Measurements from ENCODE around the gene UFM1. TPM values are rescaled to one million over a fixed set of nuclear protein-coding genes. Genes with fewer than 3 reads are reported as not detected.
"Not testable (repeated sequence)": the region's sequence is repeated elsewhere in the genome, so short reads cannot be mapped to it uniquely, and the experiment has no call there.

Gene UFM1
- total RNA-seq, 4 donors from 2014 or later = 22.6 to 31.0 (median 24.3) TPM

DNA sequence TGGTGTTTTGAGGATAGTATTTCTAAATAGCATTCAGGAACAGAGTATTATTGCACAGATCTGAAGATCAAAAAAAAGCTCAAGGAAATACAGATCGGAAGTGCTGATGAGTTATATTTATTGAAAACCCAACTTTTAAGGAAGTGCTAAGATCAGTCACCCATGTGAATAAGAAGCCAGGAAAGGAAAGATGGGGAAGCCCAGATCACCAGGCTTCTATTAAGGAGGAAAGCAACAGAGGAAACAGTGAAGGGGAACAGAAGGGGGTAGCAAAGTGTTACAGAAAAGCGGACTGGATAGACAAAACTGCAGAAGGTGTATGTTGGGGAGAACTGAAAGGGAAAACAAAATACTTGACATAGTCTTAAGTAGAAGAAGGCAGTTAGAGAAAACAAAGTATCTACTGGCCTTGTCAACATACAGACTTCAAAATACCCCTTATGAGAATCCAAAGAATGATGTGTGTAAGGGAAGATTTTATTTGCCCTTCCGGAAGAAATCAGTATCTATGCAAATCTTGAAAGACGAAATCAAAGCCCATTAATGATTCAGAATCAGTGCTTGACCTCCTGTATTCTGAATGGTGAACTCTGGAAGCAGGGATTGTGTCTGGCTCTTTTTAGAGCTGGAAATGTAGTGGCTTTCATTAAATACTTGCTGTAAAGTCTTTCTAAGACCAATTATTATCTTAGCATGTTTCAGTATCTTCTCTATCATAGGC, 12.1 kb downstream of the UFM1 start:
- no peak for DNase-seq
- no peak overlapping the region for H3K27ac ChIP-seq
- intact Hi-C loops (cut with DNase I; ENCODE audit: low total_unique reads) = no loop called here
- H3K27me3 ChIP-seq = no peaks in the 10 kb centered on the region
- in situ Hi-C loops (cut with MboI; ENCODE audit: low sequenced_read_pairs in 4 of 4) = no loop called here
- H3K4me3 ChIP-seq = no peak overlapping the region
- no peak for ATAC-seq
- TF ChIP-seq POLR2A (IDR thresholded peaks at IDR 0.05) = no peak
- TF ChIP-seq, protein P1, sequence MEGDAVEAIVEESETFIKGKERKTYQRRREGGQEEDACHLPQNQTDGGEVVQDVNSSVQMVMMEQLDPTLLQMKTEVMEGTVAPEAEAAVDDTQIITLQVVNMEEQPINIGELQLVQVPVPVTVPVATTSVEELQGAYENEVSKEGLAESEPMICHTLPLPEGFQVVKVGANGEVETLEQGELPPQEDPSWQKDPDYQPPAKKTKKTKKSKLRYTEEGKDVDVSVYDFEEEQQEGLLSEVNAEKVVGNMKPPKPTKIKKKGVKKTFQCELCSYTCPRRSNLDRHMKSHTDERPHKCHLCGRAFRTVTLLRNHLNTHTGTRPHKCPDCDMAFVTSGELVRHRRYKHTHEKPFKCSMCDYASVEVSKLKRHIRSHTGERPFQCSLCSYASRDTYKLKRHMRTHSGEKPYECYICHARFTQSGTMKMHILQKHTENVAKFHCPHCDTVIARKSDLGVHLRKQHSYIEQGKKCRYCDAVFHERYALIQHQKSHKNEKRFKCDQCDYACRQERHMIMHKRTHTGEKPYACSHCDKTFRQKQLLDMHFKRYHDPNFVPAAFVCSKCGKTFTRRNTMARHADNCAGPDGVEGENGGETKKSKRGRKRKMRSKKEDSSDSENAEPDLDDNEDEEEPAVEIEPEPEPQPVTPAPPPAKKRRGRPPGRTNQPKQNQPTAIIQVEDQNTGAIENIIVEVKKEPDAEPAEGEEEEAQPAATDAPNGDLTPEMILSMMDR (IDR thresholded peaks at IDR 0.05 in 4 of 5, conservative IDR thresholded peaks at IDR 0.05 in 1 of 5) = no peak
- peaks cover 4 to 47% of the 10 kb centered on the region in 2 donors for H3K36me3 ChIP-seq
- no peaks in the 10 kb centered on the region for H3K4me1 ChIP-seq
- no peaks in the 10 kb centered on the region for H3K9me3 ChIP-seq

DNA sequence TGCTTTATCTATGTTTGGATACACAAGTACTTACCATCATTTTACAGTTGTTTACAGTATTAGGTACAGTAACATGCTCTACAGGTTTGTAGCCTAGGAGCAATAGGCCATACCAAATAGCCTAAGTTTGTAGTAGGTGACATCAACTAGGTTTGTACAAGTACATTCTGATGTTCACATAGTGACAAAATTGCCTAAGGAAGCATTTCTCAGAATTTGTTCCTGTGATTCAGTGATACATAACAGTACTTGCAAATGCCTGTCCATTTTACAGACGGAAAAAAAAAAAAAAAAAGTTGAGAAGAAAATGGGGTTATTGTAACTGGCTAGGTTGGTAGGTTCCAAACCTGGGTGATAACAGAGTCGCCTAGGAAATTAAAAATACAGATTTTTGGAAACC, 13.6 kb downstream of the UFM1 start:
- ATAC-seq = no peak
- intact Hi-C loops (cut with DNase I; ENCODE audit: low total_unique reads) (no loop called here), in situ Hi-C loops (cut with MboI; ENCODE audit: low sequenced_read_pairs in 4 of 4) (no loop called here)
- H3K27me3 ChIP-seq = no peaks in the 10 kb centered on the region
- TF ChIP-seq, protein P1 (IDR thresholded peaks at IDR 0.05 in 4 of 5, conservative IDR thresholded peaks at IDR 0.05 in 1 of 5) = no peak
- no peaks in the 10 kb centered on the region for H3K4me1 ChIP-seq
- peaks cover 4 to 46% of the 10 kb centered on the region in 2 donors for H3K36me3 ChIP-seq
- no peak overlapping the region for H3K4me3 ChIP-seq
- no peak for DNase-seq
- no peaks in the 10 kb centered on the region for H3K9me3 ChIP-seq
- no peak overlapping the region for H3K27ac ChIP-seq

DNA sequence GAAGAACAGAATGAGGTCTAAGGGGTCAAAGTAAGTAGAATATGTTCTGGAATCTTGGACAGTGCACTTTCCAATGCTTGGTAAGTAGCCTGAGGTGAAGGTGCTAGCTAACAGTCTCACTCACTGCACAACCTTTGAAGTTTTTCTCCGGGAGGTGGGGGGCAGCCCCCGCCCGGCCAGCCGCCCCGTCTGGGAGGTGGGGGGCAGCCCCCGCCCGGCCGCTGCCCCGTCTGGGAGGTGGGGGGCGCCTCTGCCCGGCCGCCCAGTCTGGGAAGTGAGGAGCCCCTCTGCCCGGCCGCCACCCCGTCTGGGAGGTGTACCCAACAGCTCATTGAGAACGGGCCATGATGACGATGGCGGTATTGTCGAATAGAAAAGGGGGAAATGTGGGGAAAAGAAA, 14.1 kb downstream of the UFM1 start:
- ATAC-seq; H3K9me3 ChIP-seq; H3K4me3 ChIP-seq; intact Hi-C loops (cut with DNase I; ENCODE audit: low total_unique reads); H3K27ac ChIP-seq; H3K27me3 ChIP-seq; in situ Hi-C loops (cut with MboI; ENCODE audit: low sequenced_read_pairs in 4 of 4); DNase-seq; H3K4me1 ChIP-seq: not testable (repeated sequence)
- H3K36me3 ChIP-seq = peaks cover 4 to 43% of the 10 kb centered on the region in 2 donors

DNA sequence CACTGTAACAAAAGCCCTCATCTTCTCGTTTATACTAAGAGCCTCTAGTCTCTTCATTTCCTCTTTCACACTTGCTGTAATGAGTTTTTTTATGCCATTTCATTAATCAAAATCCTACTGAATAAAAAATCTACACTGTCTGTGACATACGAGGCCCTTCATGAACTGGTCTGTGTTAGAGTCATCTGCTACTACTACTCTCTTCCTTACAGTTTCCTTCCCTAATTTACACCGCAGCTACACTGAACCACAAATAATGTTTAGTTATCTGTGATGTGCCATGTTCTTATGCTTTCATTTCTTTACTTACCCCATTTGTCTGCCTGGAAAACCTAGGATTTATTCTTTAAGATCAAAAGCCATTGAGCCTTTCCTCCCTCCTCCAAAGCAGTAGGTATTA, 16.0 kb downstream of the UFM1 start:
- TF ChIP-seq, protein P1 (IDR thresholded peaks at IDR 0.05 in 4 of 5, conservative IDR thresholded peaks at IDR 0.05 in 1 of 5) = no peak
- no peak for TF ChIP-seq POLR2A (IDR thresholded peaks at IDR 0.05)

DNA sequence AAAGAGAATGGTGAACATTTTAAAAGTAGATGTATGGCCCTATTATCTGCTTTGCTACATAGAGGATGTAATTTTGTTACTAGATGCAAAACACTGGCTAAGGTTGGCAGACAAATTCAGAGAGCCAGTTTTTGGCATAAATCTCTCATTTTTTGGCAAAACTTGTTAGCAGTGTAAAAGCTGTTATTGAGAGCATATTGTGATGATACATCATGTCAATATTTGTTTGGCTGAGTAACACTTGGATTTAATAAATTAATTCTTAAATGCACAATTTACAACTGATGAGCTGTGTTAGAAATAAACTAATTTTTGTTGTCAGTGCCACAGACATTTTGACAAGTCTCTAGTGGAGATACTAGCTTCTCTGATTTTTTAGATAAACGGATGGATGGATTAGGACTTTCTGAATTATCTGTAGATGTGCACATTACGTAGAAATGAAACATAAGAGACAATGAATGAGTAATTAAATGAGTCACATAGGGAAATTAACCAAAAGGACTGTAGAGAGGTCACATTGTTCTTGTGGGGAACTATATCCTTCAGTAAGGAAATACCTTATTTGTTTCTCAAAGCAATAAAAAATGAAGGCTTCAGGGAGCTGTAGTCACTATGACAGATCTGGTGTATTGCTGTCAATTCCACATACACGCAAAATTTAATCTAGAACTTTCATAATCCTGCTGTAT, 17.4 kb downstream of the UFM1 start:
- in situ Hi-C loops (cut with MboI; ENCODE audit: low sequenced_read_pairs in 4 of 4) = no loop called here
- intact Hi-C loops (cut with DNase I; ENCODE audit: low total_unique reads) = no loop called here
- no peak for DNase-seq
- no peak for TF ChIP-seq POLR2A (IDR thresholded peaks at IDR 0.05)
- TF ChIP-seq, protein P1 (IDR thresholded peaks at IDR 0.05 in 4 of 5, conservative IDR thresholded peaks at IDR 0.05 in 1 of 5) = no peak
- Histone ChIP-seq H3K4me3 (no peak overlapping the region), H3K36me3 (peaks cover 4 to 16% of the 10 kb centered on the region in 2 donors), H3K4me1 (no peaks in the 10 kb centered on the region), H3K9me3 (no peaks in the 10 kb centered on the region), H3K27me3 (no peaks in the 10 kb centered on the region), H3K27ac (no peak overlapping the region)
- ATAC-seq = no peak

More for the DNA sequence above, 16.0 kb downstream of the UFM1 start:
- no peaks in the 10 kb centered on the region for H3K4me1 ChIP-seq
- no peak overlapping the region for H3K27ac ChIP-seq
- no peak for DNase-seq
- ATAC-seq = no peak
- peaks cover 4 to 29% of the 10 kb centered on the region in 2 donors for H3K36me3 ChIP-seq
- in situ Hi-C loops (cut with MboI; ENCODE audit: low sequenced_read_pairs in 4 of 4) = no loop called here
- no peaks in the 10 kb centered on the region for H3K27me3 ChIP-seq
- H3K4me3 ChIP-seq = no peak overlapping the region
- no peaks in the 10 kb centered on the region for H3K9me3 ChIP-seq
- intact Hi-C loops (cut with DNase I; ENCODE audit: low total_unique reads) = no loop called here

Data from gastrocnemius medialis (tissue), 4 donors.